PC-9 (cell line): Measurements from ENCODE around the gene KCNK3.

ENCODE experiments used
- CTCF ChIP-seq: fragments of 200-600 bp; sonication (generic); conservative IDR thresholded peaks from 2 replicates; pipeline ENCODE4 v1.6.1; 2017; ENCODE audit warnings: mixed run types, antibody characterized with exemption, mild to moderate bottlenecking, moderate library complexity
- EZH2 ChIP-seq: fragments of 200-600 bp; sonication (generic); IDR thresholded peaks from 2 replicates; pipeline ENCODE4 v1.8.0; 2017; ENCODE audit warnings: antibody characterized with exemption, low read depth

- TF ChIP-seq CTCF (no peak), EZH2 (no peak)
These were observed 17.0 kb downstream of the KCNK3 start for GRCh38 chr2:26709323-26710110.
